CD4-positive, alpha-beta T cell treated with Interleukin-1 beta for 1 hour (primary cell): ENCODE measurements around the gene MRPS6.

ENCODE experiments used
- DNase-seq, 2 donors: peaks; one replicate each; pipeline ENCODE4 v3.0.0-alpha.2; 2020 to 2022

Gene MRPS6

DNA sequence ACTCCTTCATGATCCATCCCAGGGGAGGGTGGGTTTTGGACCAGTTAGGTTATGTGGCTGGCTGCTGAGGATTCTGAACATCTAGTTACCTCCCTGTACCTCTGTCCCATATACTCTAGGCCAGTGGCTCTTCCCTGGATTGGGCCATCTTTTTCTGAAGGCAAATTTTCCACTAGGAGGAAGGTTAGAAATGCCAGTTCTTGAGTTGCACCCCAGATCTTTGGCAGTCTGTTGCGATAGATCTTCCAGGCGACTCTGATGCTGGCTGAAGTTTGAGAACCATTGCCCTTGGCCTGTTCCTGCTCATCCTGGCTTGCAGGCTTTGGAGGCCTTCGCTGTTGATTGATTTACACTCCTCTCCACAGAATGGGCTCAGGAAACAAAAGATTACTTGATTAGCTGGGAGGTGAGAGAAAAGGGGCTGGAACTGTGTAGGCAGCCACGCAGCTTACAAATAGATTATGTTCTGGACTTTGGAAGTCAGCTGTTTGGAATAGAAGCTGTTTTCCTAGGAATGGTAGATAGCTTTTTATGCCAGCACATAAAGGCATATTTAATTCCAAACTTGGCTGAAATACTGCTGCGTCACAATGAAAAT, 110.1 kb downstream of the MRPS6 start:
- no peak for DNase-seq

- DNase-seq = no peak
These were observed 110.9 kb downstream of the MRPS6 start for GRCh38 chr21:34184232-34184631.

DNA sequence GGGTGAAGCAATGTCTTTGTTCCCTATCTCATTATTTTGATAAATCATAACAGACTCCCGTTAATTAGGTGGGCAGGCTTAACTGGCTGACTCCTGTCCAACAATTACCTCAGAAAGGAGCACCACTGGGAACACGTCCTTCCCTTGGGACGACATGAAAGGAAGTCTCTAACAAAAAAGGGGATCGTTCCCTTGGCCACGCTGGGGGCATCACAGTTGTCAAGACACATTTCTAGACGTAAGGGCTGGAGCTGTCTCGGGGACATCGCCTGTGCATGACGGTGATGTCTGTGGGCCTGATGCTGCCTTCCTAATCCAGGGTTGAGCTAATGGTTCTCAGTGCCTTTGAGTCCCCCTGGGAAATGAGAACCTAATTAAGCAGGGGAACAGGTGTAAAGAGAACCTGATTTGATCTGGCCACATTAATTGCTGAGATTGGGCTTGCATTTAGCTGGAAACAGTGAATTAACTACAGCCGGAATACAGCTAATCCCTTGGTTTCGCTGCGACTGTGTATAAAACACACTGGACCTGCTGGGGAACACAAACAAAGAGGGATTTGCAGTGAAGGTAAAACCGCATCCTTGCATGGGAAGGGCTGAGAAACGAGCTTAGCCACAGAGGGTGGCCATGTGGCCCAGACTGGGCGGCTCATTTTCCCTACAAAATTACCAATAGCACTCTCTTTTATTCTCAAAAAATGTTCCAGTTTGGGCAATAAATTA, 111.8 kb downstream of the MRPS6 start:
- no peak for DNase-seq

DNA sequence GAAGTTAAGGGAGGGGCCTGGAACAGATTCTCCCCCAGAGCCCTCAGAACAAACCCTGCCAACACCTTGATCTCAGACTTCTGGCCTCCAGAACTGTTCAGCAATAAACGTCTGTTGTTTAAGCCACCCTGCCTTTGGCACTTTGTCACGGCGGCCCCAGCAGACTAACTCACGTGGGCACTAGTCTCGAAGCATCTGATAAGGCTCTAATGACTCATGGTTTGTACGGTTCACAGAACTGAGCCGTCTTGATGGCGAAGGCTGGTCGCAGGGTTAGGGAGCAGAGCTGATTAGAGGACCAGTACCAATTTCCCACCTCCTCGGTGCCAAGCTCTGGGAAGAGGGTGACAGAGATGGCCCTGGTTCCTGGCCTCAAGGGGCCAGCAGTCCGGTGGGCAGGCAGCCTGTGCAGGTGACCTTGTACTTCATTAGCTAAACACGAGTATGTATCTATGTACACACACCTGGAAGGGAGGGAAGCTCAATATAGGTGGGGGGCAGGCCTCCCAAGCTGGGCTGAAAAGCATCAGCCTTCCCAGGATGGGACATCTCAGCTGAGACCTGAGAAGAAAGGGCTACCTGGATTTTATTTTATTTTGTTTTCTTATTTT, 112.8 kb downstream of the MRPS6 start:
- no peak for DNase-seq

GRCh38 chr21:34187935-34188334, 114.6 kb downstream of the MRPS6 start:
- DNase-seq = no peak

- no peak for DNase-seq
These were observed 116.1 kb downstream of the MRPS6 start for GRCh38 chr21:34189506-34189905.

GRCh38 chr21:34190576-34191321, 117.4 kb downstream of the MRPS6 start:
- no peak for DNase-seq

GRCh38 chr21:34191876-34192275, 118.5 kb downstream of the MRPS6 start:
- DNase-seq = no peak
